Posterior cingulate gyrus (tissue), 11 donors: Measurements from ENCODE around the gene PHKG2.

Experiments
- DNase-seq, 10 donors: peaks; one replicate each; pipeline versions ENCODE4 v3.0.0 to v3.0.0-alpha.2; 2020 to 2021; ENCODE audit warnings: mixed read lengths in 3 of 10
- intact Hi-C: fragments of 100-400 bp; cut with DNase I; formaldehyde crosslinking; loops from one replicate; pipeline ENCODE4 v1.15.1; 2023

PHKG2 gene

GRCh38 chr16:30767767-30768465, 19.7 kb downstream of the PHKG2 start:
- peak in 2 of 10 donors; percentile 38 to 55 for DNase-seq
- intact Hi-C loops, result loop anchor here (10.0 kb wide), 1 partner anchor 57 kb away; no protein-coding TSS in a partner anchor

- DNase-seq, result peak in 4 of 10 donors; percentile 4 to 54 (median 33)
- intact Hi-C loops, result loop anchor here (10.0 kb wide), 1 partner anchor 56 kb away; no protein-coding TSS in a partner anchor
Measured at GRCh38 chr16:30768583-30769181, 20.5 kb downstream of the PHKG2 start.

- DNase-seq, result peak in 3 of 10 donors; percentile 43 to 48 (median 43)
- intact Hi-C loops, result loop anchor here (10.0 kb wide), 1 partner anchor 55 kb away; no protein-coding TSS in a partner anchor
Measured at GRCh38 chr16:30769379-30770089, 21.3 kb downstream of the PHKG2 start.

GRCh38 chr16:30771726-30772125, 23.5 kb downstream of the PHKG2 start:
- intact Hi-C loops, result no loop called here
- peak in 2 of 10 donors; percentile 55 to 79 for DNase-seq

GRCh38 chr16:30773826-30774225, 25.6 kb downstream of the PHKG2 start:
- intact Hi-C loops, result no loop called here
- peak in 1 of 10 donors; percentile 67 for DNase-seq

GRCh38 chr16:30774367-30775130, 26.3 kb downstream of the PHKG2 start:
- intact Hi-C loops, result no loop called here
- DNase-seq, result peak in 2 of 10 donors; percentile 27 to 71

GRCh38 chr16:30775131-30775391, 26.8 kb downstream of the PHKG2 start:
- DNase-seq, result no peak
- intact Hi-C loops, result no loop called here

- intact Hi-C loops, result no loop called here
- DNase-seq, result peak; percentile 78 to 98 (median 88)
Measured at GRCh38 chr16:30775392-30776188, 27.4 kb downstream of the PHKG2 start.

GRCh38 chr16:30777591-30778297, 29.5 kb downstream of the PHKG2 start:
- peak in 1 of 10 donors; percentile 27 for DNase-seq
- intact Hi-C loops, result no loop called here

- DNase-seq, result peak in 1 of 10 donors; percentile 47
- intact Hi-C loops, result no loop called here
Measured at GRCh38 chr16:30778549-30779244, 30.5 kb downstream of the PHKG2 start.

- peak in 1 of 10 donors; percentile 24 for DNase-seq
- intact Hi-C loops, result no loop called here
Measured at GRCh38 chr16:30779596-30779995, 31.4 kb downstream of the PHKG2 start.

GRCh38 chr16:30780021-30780420, 31.8 kb downstream of the PHKG2 start:
- intact Hi-C loops, result no loop called here
- peak in 3 of 10 donors; percentile 28 to 80 (median 38) for DNase-seq

GRCh38 chr16:30780549-30780948, 32.3 kb downstream of the PHKG2 start:
- DNase-seq, result no peak
- intact Hi-C loops, result no loop called here

- DNase-seq, result peak in 1 of 10 donors; percentile 45
- intact Hi-C loops, result no loop called here
Measured at GRCh38 chr16:30782486-30783279, 34.5 kb downstream of the PHKG2 start.

- intact Hi-C loops, result no loop called here
- DNase-seq, result peak in 1 of 10 donors; percentile 62
Measured at GRCh38 chr16:30783280-30784109, 35.3 kb downstream of the PHKG2 start.

GRCh38 chr16:30784215-30784614, 36.0 kb downstream of the PHKG2 start:
- DNase-seq, result no peak
- intact Hi-C loops, result no loop called here
